ENCODE results near the gene LEFTY1. TPM values are rescaled to one million over a fixed set of nuclear protein-coding genes. Genes with fewer than 3 reads are reported as not detected.

Gene LEFTY1
- total RNA-seq, 1 experiment from 2014 or later = not detected

DNA sequence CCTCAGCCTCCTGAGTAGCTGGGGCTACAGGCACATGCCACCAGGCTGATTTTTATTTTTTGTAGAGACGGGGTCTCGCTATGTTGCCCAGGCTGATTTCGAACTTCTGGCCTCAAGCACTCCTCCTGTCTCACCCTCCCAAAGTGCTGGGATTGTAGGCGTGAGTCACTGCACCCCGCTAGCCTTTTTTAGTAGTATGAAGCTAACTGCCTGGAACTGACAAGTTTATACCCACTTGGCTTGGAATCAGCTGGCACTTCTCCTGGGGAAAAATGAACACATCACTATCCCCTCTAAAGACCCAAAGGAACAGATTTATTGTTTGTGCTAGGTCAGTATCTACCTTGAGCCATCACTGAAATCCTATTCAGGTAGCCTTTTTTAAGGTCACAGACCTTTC, 25.8 kb downstream of the LEFTY1 start:
- DNase-seq (ENCODE audit: low read depth, low spot score) (no peak), ATAC-seq (no peak)
- H3K27me3 ChIP-seq (ENCODE audit: control insufficient read depth, insufficient read depth, low read length) = no peaks in the 10 kb centered on the region
- TF ChIP-seq POLR2AphosphoS5 (IDR thresholded peaks at IDR 0.05; ENCODE audit: low read depth, low read length) = no peak
- TF ChIP-seq TCF7L2 (IDR thresholded peaks at IDR 0.05; ENCODE audit: low read depth, low read length) = no peak
- TF ChIP-seq REST (IDR thresholded peaks at IDR 0.05; ENCODE audit: insufficient read depth in 1 of 2, low read depth in 2 of 2, low read length in 1 of 2) = no peak
- TF ChIP-seq SIN3A (IDR thresholded peaks at IDR 0.05; ENCODE audit: borderline replicate concordance, insufficient read depth, low read depth, low read length) = no peak
- TF ChIP-seq, protein P1, sequence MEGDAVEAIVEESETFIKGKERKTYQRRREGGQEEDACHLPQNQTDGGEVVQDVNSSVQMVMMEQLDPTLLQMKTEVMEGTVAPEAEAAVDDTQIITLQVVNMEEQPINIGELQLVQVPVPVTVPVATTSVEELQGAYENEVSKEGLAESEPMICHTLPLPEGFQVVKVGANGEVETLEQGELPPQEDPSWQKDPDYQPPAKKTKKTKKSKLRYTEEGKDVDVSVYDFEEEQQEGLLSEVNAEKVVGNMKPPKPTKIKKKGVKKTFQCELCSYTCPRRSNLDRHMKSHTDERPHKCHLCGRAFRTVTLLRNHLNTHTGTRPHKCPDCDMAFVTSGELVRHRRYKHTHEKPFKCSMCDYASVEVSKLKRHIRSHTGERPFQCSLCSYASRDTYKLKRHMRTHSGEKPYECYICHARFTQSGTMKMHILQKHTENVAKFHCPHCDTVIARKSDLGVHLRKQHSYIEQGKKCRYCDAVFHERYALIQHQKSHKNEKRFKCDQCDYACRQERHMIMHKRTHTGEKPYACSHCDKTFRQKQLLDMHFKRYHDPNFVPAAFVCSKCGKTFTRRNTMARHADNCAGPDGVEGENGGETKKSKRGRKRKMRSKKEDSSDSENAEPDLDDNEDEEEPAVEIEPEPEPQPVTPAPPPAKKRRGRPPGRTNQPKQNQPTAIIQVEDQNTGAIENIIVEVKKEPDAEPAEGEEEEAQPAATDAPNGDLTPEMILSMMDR (IDR thresholded peaks at IDR 0.05) = no peak
- POLR2A ChIA-PET = no interaction called here
- no peaks in the 10 kb centered on the region; the same call in 1 of the 2 replicates for H3K4me1 ChIP-seq (ENCODE audit: control insufficient read depth, insufficient read depth, low read length)
- no peak overlapping the region for H3K27ac ChIP-seq (ENCODE audit: low read length)
- H3K36me3 ChIP-seq (ENCODE audit: control insufficient read depth, insufficient read depth, low read length) = 0 out of 2 replicates have a peak, but pooled peaks cover 2% of the 10 kb centered on the region
- intact Hi-C loops (cut with micrococcal nuclease; ENCODE audit: unreplicated experiment) = no loop called here
- CTCF ChIA-PET = no interaction called here
- no peaks in the 10 kb centered on the region for H3K9me3 ChIP-seq (ENCODE audit: control insufficient read depth, insufficient read depth, low read depth, low read length)
- H3K4me3 ChIP-seq (ENCODE audit: low read depth in 2 of 2, low read length in 2 of 2) = no peak overlapping the region
- BruUV-seq (replicated peaks) = no TSS peak
- in situ Hi-C loops (cut with HindIII; ENCODE audit: low pct_unique_long_range_greater_than_20kb, low sequenced_read_pairs) = no loop called here

- ChIA-PET CTCF (no interaction called here), POLR2A (no interaction called here)
- DNase-seq (ENCODE audit: low read depth, low spot score) (no peak), ATAC-seq (no peak)
- Histone ChIP-seq H3K4me1 (ENCODE audit: control insufficient read depth, insufficient read depth, low read length) (no peaks in the 10 kb centered on the region; the same call in 1 of the 2 replicates), H3K27me3 (ENCODE audit: control insufficient read depth, insufficient read depth, low read length) (no peaks in the 10 kb centered on the region), H3K9me3 (ENCODE audit: control insufficient read depth, insufficient read depth, low read depth, low read length) (no peaks in the 10 kb centered on the region), H3K4me3 (ENCODE audit: low read depth in 2 of 2, low read length in 2 of 2) (no peak overlapping the region), H3K27ac (ENCODE audit: low read length) (no peak overlapping the region), H3K36me3 (ENCODE audit: control insufficient read depth, insufficient read depth, low read length) (peaks cover 2% of the 10 kb centered on the region; the same call in 1 of the 2 replicates)
- TF ChIP-seq TCF7L2 (IDR thresholded peaks at IDR 0.05; ENCODE audit: low read depth, low read length) (no peak), POLR2AphosphoS5 (IDR thresholded peaks at IDR 0.05; ENCODE audit: low read depth, low read length) (no peak), SIN3A (IDR thresholded peaks at IDR 0.05; ENCODE audit: borderline replicate concordance, insufficient read depth, low read depth, low read length) (no peak), REST (IDR thresholded peaks at IDR 0.05; ENCODE audit: insufficient read depth in 1 of 2, low read depth in 2 of 2, low read length in 1 of 2) (no peak)
- TF ChIP-seq, protein P1 (IDR thresholded peaks at IDR 0.05) = no peak
- intact Hi-C loops (cut with micrococcal nuclease; ENCODE audit: unreplicated experiment) = no loop called here
- no TSS peak for BruUV-seq (replicated peaks)
- in situ Hi-C loops (cut with HindIII; ENCODE audit: low pct_unique_long_range_greater_than_20kb, low sequenced_read_pairs) = no loop called here
These were observed 26.4 kb downstream of the LEFTY1 start for GRCh38 chr1:225862581-225862950.

All from Panc1 (cell line).